Stimulated activated CD8-positive, alpha-beta memory T cell treated with anti-CD3 and anti-CD28 coated beads, Interleukin-7, amount 100 ng/mL, for 48 hours (primary cell): ENCODE results near the gene PROSER3.
"Not testable (repeated sequence)": the region's sequence is repeated elsewhere in the genome, so short reads cannot be mapped to it uniquely, and the experiment has no call there.

Experiments used
- DNase-seq, 2 donors: peaks; one replicate each; pipeline ENCODE4 v3.0.0-alpha.2; 2020; ENCODE audit warnings: low read depth in 1 of 2; ENCODE audit errors: extremely low read depth in 1 of 2

PROSER3 gene

DNA sequence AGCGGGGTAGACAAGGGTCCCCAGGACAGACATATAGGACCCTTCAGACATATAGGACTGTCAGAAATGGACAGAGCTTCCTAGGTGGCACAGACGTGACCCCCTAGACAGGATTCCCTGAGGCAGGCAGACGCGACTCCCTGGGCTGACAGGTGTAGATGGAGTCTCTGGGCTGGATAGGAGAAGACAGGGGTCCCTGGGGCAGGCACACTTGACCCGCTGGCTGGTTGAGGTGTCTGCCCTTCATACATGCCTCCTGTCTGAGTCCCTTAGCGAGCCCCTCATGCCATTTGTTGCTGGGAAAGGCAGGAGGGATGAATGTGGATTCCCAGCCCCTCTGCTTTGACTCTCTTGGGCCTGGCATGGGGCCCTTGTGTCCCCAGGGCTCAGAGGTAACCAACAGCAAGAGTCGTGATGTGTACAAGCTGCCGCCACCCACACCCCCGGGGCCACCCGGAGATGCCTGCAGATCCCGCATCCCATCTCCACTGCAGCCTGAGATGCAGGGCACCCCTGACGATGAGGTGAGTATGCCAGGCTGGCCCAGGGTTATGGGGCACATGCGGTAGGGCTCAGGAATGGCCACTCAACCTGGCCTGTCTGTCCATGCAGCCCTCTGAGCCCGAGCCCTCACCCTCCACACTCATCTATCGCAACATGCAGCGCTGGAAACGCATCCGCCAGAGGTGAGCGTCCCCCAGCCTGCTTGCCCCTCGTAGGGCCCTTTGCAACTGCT is 4.2 kb upstream of the PROSER3 start:
- DNase-seq: no peak

DNA sequence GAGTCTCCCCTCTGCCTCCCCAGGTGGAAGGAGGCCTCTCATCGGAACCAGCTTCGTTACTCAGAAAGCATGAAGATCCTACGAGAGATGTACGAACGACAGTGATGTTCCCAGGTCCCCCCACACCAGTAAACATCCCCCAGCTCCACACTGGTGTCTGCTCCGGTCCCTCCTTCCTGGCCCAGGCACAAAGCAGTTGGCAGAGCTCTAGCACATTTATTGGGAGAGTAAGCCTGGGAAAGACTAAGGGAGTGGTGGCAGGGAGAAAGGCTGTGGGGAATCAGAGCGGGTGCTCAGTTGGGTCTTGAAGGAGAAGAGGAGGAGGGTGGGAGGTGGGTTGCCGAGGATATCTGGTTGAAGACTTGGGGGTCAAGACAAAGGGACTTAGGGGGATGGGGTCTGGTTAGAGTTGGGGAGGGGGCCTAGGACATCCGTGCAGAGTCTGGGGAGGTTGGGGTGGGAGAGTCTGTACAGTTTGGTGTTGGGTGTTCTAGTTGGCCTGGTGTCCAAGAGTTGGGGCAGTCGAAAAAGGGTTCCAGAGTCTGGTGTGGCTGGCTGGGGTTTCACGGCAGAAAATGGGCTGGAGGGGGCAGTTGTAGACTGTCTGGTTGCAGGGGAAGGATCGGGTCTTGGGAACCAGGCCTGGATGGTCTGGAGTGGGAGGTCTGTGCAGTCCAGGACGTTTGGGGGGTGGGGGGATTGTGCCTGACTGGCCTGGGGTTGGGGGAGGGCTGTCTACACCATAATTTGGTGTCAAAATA is 3.4 kb upstream of the PROSER3 start:
- no peak for DNase-seq

DNA sequence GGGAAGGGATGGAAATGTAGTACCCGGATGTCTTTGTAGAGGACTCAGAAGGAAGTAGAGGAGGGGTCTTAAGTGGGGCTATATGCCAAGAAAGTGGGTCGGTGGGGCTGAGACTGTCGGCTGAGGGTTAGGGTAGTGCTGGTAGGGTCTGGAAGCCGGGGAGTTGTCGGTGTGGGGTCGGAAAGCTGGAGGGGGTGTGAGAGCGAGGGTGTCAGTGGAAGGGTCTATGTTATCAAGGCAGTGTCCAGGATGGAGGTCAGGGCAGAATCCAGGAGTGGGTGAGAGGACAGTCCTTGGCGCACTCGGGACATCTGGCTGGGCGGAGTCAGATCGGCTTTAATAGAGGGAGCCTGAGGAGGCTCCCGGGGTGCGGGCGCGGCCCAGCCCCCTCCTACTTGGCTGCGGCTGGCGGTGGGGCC is 2.8 kb upstream of the PROSER3 start:
- no peak for DNase-seq

DNA sequence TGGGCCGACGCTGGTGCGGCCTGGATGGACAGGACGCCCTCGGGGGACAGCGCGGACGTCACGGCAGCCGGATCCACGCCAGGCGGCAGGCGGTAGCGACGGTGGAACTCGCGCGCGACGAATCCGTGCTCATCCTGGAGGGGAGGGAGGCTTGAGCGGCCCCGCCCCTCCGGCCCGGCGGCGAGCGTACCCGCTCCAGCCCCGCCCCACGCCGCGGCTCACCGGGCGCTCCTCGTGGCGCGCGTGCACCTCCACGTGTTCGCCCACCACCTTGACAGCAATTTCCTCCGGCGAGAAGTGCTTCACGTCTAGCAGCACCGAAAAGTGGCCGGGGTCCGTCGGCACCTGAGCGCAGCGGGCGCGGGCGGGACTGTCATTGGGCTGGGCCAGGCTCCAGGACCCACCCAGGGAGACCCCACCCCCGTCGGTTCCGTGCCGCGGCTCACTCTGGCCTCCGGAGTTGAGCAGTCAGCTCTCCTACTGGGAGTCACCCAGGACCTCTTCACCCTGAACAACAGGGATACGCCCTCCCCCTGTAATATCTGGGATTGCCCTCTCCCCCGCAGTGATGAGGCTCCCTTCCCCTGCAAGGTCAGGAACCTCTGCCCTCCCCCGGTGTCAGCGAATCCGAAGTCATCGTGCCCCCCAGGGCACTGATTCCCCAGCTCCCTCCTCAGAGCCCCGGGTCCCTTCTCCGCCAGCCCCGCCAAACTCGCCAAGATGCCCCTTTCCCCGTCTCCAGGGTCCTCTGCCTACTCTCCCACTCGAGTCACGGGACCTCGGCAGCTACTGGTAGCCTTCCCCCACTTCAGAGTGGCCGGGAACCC is 2.2 kb upstream of the PROSER3 start:
- DNase-seq: no peak

DNA sequence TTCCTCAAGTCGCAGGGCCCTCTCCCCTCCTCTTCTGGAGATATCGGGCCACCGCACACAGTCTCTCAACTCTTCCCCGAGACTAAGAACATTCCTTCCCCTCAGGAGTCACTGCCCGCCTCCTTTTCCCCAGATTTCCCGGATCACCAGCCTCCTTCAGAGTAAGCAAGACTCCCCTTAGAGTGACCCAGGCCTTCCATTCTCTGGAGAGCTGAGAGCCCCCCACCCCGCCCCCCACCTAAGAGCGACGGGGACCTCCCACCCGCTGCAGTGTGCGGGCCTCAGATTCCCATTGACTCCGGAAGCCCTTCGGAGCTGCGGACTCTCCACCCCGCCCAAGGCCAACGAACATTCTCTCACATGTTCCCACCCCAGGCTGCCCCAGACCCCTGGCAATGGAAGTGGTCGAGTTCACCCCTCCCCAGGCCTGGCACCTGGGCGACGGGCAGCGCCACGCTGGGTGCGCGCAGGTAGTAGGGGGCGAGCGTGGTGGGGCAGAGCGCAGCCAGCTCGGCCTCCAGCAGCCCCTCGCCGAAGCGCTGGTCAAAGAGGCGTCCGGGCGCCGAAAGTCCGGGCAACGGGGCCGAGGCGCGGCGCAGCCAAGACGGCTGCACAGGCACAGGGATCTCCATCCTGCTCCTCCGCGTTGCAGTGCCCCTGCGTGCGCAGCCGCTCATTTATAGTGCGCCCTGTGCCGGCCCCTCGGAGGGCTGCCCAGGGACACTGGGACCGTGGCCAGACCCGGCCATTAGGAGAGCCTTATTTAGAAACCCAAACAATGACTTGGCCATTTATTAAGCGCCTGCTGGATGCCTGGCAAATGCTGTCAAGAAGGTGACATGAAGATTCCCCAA is 1.4 kb upstream of the PROSER3 start, which contains the start of gene HSPB6:
Gene HSPB6 (minus strand): TSS at position 653 of the 854 bp plus-strand sequence. CDS start 21 bp downstream, at position 632.
- DNase-seq: no peak

DNA sequence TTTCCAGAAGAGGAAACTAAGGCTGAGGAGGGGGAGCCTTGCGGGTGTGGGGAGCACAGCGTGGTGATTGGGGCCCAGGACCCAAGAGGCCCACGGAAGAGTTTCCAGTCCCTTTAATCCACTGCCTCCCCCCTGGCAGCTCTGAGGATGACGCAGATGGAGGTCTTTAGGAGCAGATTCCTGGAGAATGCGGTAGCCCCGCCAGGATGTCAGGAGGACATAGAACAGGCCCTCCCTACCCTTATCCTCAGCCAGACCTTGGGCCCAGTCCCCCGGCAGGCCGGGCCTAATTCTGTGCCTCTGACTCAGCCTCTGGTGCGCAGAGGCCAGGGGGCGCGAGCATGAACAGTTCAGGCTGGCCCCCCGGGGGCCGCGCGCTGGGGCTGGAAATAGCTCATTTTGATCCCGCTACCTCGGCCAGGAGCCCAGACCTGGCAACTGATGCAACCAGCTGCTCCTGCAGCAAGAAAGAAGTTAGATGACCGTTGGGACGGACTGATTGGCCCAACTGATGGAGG is 686 bp upstream of the PROSER3 start:
- DNase-seq: no peak

DNA sequence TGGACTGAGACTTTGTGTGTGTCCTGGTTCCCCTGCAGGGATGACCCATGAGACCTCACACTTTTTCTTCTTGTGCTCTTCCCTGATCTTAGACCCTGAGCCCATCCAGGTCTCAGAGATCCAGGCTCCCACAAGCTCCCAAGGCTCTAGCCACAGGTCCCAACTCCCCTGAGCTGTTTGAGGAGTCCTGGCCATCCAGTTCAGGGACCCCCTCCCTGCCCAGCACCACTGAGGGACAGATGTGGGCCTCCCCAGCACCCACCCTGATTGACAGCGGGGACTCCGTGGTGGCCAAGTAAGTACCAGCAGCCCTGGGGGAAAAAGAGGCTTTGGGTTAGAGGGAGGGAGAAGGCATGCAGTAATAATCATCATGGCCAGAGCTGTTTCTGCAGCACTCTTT is 1.7 kb downstream of the PROSER3 start:
- DNase-seq: no peak

DNA sequence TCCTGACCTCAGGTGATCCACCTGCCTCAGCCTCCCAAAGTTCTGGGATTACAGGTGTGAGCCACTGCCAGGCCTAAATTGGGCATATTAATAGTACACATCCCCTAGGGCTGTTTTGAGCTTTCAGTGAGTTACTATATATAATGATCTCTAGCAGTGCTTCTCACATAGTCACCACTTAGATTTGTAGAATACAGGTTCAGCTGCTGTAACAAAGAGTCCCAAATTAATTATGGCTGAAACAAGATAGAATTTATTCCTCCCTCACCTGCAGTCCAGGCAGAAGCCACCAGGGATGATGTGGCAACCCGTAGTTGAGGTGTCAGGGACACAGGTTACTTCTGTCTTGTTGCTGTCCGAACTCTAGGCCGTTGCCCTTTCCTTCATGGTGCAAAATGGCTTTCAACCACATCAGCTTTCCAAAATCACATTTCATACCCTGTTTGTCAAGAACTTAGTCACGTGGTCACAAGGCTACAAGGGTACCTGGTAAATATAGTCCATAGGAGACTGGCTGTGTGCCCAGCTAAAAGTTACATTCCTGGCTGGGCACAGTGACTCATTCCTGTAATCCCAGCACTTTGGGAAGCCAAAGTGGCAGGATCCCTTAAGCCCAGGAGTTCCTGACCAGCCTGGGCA is 2.9 kb downstream of the PROSER3 start:
- DNase-seq: no peak

DNA sequence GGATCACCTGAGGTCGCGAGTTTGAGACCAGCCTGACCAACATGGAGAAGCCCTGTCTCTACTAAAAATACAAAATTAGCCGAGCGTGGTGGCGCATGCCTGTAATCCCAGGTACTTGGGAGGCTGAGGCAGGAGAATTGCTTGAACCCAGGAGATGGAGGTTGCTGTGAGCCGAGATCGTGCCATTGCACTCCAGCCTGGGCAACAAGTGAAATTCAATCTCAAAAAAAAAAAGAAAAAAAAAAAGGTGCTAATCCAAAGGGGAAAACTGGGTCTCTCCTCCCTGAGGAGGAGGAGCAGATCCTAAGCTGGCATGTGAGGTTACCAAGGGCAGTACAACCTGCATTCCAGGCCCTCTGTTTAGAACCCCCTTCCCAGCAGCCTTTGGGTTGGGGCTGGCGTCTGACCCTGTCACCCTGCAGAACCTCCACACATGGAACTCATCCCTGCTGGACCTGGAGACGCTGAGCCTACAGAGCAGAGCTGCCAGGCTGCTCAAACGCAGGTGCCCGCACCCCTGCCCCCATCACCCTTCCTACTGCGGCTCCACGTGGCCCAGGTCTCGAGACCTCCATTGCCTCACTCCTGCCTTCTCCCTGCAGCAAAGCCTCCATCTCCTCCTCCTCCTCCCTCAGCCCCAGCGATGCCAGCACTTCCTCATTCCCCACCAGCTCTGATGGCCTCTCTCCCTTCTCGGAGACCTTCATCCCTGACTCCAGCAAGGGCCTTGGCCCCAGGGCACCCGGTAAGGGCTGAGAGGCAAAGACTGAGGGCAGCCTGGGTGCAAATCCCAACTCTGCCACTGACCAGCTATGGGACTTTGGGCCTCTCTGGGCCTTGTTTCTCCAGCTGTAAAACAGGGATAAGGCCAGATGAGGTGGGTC is 6.7 kb downstream of the PROSER3 start:
- no peak for DNase-seq

DNA sequence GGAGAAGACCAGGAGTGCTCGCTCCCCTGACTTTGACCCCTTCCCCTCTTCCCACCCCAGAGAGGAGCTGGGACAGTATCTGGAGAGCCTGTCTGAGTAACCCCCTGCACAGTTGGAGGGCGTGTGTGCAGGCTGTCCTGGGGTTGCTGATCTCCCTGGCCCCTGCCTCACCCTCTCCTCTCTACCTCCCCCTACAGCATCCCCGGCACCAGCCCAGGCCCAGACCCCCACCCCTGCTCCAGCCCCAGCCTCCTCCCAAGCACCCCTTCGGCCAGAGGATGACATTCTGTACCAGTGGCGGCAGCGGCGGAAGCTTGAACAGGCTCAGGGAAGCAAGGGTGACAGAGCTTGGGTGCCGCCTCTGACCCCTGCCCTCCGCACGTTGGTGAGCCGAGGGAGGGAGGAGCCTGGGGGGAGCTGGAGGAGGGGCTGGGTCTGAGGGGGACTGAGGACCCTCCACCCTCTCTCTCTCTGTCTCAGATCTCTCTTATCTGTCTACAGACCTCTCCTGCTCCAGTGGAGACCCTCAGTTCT is 8.7 kb downstream of the PROSER3 start:
- DNase-seq: no peak

DNA sequence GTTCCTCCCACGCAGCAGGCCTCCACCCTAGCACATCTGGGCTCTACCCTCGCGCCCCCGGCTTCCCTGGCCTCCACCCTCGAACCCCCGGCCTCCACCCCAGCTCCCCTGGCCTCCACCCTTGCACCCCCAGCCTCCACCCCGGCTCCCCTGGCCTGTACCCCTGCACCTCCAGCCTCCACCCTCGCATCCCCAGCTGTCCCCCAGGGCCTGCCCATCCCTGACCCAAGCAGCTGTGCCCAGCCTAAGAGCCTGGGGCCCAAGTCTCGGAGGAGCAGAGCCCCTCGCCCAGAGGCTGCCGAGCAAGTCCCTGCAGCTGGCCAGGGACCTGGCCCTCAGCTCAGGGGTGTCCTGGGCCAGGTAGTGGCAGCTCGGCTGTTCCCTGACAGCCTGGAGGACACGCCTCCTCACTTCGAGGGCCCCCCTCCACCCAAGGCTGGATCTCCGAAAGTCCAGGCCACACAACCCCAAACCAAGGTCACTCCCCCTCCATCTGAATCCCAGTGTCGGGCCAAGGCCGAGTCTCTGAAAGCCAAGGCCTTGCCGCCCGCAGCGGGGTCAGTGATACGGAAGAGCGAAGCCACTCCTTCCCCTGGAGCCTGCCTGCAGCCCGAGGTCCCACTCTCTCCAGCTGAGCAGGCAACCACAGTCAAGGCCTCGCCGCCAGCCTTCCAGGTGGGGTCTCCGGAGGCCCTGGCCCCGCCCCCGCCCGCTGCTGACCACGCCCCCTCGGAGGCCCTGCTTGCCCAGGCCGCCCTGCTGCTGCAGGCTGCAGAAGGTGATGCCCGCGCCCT is 9.5 kb downstream of the PROSER3 start:
- no peak for DNase-seq

DNA sequence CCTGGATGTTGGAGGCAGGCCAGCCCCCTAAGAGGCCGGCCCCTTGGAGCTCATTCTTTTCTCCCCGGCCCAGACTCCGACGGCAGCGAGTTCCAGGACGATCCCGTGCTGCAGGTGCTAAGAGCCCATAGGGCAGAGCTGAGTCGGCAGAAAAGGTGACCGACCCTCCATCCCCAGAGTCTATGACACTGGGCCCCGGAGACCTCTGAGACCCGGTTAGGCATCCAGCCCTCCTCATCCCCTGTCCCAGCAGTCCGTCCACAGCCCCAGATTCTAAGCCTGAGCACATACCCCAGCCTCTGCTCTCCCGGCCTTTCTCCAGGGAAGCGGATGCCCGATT is 10.1 kb downstream of the PROSER3 start:
- no peak for DNase-seq

DNA sequence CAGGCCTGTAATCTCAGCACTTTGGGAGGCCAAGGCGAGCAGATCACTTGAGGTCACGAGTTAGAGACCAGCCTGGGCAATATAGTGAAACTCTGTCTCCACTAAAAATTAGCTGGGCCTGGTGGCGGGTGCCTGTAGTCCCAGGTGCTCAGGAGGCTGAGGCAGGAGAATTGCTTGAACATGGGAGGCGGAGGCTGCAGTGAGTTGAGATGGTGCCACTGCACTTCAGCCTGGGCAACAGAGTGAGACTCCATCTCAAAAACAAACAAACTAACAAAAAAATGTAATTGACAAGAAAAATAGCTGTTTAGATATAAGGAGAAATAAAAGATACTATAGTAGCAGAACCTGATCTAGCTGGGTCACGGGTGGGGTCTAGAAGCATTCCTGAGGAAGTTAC is 14.4 kb downstream of the PROSER3 start:
- not testable (repeated sequence) for DNase-seq

DNA sequence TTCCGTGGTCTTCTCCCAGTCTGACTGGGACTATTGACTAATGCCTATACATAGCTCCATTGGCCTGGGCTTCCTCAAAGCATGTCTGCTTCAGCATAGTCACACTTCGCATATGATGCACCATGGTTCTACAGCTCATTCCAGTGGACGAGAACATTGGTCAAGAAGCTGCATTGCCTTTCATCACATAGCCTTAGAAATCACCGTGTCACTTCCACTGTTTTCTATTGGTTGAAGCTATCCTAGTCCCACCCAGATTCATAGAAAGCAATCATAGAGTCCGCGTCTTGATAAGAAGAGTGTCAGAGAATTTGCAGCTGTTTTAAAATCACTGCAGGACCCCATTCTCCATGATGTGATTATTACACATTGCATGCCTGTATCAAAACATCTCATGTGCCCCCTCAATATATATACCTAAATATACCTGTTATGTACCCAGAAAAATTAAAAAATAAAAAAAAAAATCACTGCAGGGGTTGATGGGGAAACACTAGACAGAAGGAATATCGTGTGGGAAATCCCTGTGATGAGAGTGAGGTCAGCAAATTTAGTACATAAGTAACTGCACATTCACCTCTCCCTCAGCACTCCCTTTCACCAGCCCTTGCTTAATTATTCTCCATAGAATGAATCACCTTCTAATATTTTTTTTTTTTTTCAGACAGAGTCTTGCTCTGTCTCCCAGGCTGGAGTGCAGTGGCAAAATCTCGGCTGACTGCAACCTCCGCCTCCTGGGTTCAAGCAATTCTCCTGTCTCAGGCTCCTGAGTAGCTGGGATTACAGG is 15.2 kb downstream of the PROSER3 start:
- DNase-seq: no peak

DNA sequence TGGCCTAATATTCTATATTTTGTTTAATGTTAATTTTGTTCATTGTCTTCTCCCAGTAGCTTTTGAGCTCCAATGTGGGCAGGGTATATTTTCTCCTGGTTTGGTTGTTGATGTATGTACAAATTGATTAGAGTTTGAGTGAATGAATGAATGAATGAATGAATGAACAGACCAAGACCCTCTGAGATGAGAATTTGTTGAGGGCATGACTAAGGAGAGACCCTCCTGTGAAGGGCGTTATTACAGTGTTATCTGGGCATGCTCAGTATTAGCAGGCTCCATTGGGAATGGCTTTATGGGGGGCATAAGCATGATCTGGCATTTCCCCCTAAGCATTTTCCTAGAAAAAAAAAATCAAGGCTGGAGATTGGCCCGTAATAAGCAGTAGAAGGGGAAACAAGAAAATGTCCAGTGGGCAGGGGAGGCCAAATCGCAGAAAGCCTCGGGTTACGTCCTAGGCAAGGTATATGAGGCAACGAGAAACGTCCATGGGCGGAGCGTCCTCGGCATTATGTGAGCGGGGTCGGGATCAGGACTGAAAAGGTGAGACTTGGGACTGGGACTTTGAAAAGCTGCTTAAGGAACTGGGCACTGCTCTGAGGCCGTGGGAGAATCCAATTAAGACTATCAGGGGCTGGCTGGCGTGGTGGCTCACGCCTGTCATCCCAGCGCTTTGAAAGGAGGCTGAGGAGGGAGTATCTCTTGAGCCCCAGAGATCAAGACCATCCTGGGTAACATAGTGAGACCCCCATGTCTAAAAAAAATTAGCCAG is 16.5 kb downstream of the PROSER3 start:
- no peak for DNase-seq

DNA sequence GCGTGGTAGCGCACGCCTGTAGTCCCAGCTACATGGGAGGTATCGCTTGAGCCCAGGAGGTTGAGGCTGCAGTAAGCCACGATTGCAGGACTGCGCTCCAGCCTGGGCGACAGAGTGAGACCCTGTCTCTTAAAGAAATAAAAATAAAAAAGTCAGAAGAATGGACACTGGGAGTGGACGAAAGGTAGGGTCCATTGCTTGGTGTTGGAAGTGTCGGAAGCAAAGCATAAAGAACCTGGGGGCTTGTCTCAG is 17.0 kb downstream of the PROSER3 start:
- no peak for DNase-seq
